Subcutaneous adipose tissue (tissue), 4 donors: ENCODE results near the gene PYROXD2. TPM values are rescaled to one million over a fixed set of nuclear protein-coding genes. Genes with fewer than 3 reads are reported as not detected.

Experiments
- total RNA-seq, 4 donors: library from RNA; depleted of rRNA; stranded (reverse); fragments of >200 nt; gene quantifications; one replicate each; pipeline ENCODE4 v1.1.0, GENCODE V29; 2016
- TF ChIP-seq, protein P1 (sequence below): fragments of 450-650 bp; IDR thresholded peaks from one replicate; pipeline ENCODE4 v1.5.1; 2016; ENCODE audit warnings: low read depth, mild to moderate bottlenecking, control low read depth, antibody characterized with exemption, moderate library complexity

PYROXD2 gene
- total RNA-seq, 4 donors from 2014 or later = 11.2 to 23.6 (median 16.0) TPM

DNA sequence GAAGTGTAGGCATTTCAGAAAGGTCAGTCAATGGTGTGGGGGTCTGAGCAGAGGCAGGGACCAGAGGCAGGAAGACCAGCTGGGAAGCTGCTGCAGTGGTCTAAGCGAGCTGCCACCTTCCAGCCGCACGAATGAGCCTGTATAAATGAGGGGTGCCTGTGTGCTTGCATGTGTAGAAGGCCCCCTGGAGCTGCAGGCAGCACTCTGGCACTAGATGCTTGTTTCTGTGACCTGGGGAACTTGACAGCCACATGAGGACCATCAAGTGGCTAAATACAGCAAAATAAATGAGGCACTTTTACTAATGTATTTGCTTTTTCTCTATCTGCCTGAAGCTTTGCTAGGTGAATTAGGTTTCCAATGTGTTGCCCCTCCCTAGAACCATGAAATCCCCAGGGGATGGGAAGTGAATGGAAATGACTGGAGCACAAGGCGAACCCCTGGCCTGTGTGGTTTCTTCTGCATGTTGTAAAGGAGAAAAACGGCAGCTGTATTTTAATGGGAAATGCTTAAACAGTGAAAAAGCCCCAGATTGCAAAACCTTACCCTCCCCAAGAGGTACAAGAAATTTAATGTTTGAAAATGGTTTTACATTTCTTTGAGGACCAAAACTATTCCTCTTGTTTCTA is 57.7 kb downstream of the PYROXD2 start:
- TF ChIP-seq, protein P1, sequence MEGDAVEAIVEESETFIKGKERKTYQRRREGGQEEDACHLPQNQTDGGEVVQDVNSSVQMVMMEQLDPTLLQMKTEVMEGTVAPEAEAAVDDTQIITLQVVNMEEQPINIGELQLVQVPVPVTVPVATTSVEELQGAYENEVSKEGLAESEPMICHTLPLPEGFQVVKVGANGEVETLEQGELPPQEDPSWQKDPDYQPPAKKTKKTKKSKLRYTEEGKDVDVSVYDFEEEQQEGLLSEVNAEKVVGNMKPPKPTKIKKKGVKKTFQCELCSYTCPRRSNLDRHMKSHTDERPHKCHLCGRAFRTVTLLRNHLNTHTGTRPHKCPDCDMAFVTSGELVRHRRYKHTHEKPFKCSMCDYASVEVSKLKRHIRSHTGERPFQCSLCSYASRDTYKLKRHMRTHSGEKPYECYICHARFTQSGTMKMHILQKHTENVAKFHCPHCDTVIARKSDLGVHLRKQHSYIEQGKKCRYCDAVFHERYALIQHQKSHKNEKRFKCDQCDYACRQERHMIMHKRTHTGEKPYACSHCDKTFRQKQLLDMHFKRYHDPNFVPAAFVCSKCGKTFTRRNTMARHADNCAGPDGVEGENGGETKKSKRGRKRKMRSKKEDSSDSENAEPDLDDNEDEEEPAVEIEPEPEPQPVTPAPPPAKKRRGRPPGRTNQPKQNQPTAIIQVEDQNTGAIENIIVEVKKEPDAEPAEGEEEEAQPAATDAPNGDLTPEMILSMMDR = no peak

DNA sequence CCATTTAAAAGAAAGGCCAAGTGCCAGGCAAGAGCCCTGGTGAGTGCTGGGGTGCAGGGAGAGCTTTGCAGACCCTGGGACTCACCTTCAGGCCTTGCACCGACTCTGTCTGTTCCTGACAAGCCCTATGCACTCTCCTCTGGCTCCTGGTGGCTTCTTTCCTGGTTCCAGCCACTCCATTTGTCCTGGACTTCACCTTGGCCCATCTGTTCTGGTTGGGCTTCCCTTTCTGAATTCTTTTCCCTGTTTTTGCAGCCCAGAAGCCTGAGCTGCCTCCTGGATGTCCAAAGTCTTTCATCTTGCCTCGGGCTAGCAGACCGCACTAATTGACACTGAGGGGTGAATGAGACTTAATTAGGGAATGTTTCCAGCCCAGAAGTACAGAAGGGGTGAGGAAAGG is 60.5 kb downstream of the PYROXD2 start:
- TF ChIP-seq, protein P1 = no peak

DNA sequence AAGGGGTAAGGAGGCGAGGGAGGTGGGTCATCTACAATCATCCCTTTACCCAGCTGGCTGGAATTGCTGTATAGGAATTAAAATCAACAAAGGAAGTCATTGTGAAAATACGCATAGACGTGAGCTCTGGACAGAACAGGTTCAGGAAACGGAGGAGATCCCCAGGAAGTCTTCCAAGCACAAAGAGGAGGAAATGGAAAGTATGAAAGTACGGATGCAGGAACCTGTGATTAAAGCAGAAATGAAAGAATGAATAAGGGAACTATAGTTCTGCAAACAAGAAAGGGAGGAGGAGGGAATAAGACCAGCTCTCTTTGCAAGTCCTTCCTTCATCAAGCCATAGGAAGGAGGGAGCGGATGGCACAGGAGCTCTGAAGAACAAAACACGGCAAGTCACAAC is 61.8 kb downstream of the PYROXD2 start:
- TF ChIP-seq, protein P1 = no peak

DNA sequence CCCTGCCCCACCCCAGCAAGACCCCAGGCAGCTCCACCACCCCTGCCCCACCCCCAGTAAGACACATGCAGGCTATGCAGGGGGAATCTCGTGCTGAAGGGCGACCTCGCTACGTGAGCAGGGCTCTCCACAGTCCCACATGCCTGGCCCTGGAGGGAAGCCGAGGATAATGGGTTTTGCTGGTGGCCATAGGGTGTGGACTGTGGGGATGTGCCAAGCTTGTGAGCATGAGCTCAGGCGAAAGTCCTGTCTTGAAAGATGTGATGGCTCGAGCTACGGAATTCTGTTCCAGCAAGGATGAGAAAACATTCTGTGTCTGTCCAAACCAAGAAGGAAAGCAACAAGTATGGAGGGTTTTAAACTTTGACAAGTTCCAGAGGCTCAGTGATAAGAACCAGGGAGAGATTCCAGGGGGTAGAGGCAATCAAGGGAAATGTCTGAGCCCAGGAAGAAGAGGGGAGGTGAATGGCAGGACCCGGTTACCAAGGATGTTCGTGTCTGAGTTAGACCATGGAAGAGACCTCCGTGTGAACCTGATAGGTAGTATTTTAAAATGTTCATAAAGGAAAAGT is 63.1 kb downstream of the PYROXD2 start:
- TF ChIP-seq, protein P1 = no peak

DNA sequence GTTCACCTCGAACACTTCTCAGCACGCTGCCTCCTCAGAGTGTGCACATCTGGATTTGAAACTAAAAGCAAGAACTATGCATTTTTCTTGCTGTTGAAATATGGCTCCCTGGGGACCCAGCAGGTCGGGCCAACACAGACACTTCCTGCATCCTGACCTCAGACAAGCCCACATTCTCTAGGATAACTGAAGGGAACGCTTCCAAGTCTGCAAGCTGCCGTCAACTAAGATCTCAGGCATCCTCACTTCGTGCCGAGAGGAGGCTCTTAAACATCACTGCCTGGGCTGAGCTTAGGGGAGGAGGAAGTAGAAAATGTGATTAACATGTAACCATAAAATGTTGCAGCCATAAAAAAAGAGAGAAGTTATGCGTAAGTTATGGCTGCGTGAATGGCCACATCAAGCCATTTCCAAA is 65.5 kb downstream of the PYROXD2 start:
- TF ChIP-seq, protein P1 = no peak

DNA sequence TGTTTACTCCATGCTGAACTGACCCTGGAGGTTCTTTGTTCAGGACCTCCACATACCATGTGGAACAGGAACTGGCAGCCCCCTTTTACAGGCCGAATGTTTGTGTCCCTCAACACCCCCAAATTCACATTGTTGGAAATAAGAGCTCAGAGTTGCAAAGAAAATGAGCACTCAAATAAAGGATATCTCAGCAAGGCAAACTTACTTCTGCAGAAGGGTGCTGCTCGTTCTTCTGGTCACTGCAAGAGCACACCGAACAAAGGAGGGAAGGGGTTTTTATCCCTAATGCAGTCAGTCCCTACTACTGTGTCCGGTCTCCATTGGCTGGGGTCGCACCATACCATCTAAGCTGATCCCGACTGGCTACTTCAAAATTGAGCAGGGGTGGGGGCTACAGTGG is 68.1 kb downstream of the PYROXD2 start:
- TF ChIP-seq, protein P1 = no peak

DNA sequence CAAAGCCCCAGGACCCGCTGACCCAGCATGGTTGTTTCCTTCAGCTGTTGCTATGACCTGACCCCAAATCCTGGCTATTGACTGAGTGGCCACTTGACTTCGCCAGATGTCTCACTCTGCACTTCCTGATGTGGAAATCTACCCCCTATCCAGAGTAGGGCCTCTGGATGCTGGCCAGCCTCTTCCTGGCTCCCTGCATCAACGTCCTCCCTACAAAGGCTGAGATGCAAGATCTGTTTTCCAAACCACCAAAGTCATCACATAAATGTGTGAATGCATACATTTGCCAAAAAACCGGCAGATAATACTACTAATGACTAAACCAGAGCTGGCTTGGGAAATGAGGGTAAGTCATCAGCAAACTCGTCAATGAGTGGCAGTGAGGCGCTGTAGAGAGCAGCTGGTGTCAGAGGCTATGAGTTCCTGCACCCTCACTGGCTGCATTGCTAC is 70.4 kb downstream of the PYROXD2 start:
- TF ChIP-seq, protein P1 = no peak
